C4-2B (cell line): Measurements from ENCODE around the gene ACAD10.
"Not testable (repeated sequence)": the region's sequence is repeated elsewhere in the genome, so short reads cannot be mapped to it uniquely, and the experiment has no call there.

Experiments
- H3K27ac ChIP-seq: fragments of 450-650 bp; 2 replicates; pipeline ENCODE4 v1.5.1; 2017
- CTCF ChIP-seq: fragments of 450-650 bp; conservative IDR thresholded peaks from 2 replicates; pipeline ENCODE4 v1.5.1; 2017; ENCODE audit warnings: mild to moderate bottlenecking
- ZFX ChIP-seq: fragments of 450-650 bp; IDR thresholded peaks from 2 replicates; pipeline ENCODE4 v1.6.1; 2017

The ACAD10 gene

GRCh38 chr12:111691262-111691661 is 5.4 kb downstream of the ACAD10 start:
- TF ChIP-seq CTCF = no peak
- no peak for TF ChIP-seq ZFX
- H3K27ac ChIP-seq = no peak overlapping the region

GRCh38 chr12:111692575-111693210 is 6.8 kb downstream of the ACAD10 start:
- peak; percentile 29 for TF ChIP-seq CTCF
- TF ChIP-seq ZFX = no peak
- H3K27ac ChIP-seq = no peak overlapping the region

GRCh38 chr12:111693818-111694217 is 8.0 kb downstream of the ACAD10 start:
- no peak overlapping the region for H3K27ac ChIP-seq
- TF ChIP-seq ZFX = no peak
- no peak for TF ChIP-seq CTCF

GRCh38 chr12:111699962-111700361 is 14.1 kb downstream of the ACAD10 start:
- no peak overlapping the region for H3K27ac ChIP-seq
- TF ChIP-seq CTCF (no peak), ZFX (no peak)

- H3K27ac ChIP-seq = no peak overlapping the region
- no peak for TF ChIP-seq ZFX
- no peak for TF ChIP-seq CTCF
Observed at GRCh38 chr12:111705672-111706071, 19.8 kb downstream of the ACAD10 start.

GRCh38 chr12:111706145-111706544 is 20.3 kb downstream of the ACAD10 start:
- H3K27ac ChIP-seq = no peak overlapping the region
- TF ChIP-seq ZFX (no peak), CTCF (no peak)

GRCh38 chr12:111715279-111715678 is 29.4 kb downstream of the ACAD10 start:
- TF ChIP-seq ZFX (no peak), CTCF (no peak)
- no peak overlapping the region for H3K27ac ChIP-seq

- H3K27ac ChIP-seq = not testable (repeated sequence)
Observed at GRCh38 chr12:111719316-111719715, 33.5 kb downstream of the ACAD10 start.
